Stimulated activated CD8-positive, alpha-beta memory T cell treated with anti-CD3 and anti-CD28 coated beads, Interleukin-4, amount 100 ng/mL, for 1 hour (primary cell): ENCODE data around the gene TSHZ1.
"Not testable (repeated sequence)": the region's sequence is repeated elsewhere in the genome, so short reads cannot be mapped to it uniquely, and the experiment has no call there.

Experiments used
- DNase-seq, 2 donors: peaks; one replicate each; pipeline ENCODE4 v3.0.0-alpha.2; 2020; ENCODE audit warnings: low read depth in 2 of 2, low spot score in 1 of 2

TSHZ1 gene

GRCh38 chr18:75304678-75305557 is 94.3 kb downstream of the TSHZ1 start:
- DNase-seq = no peak

- no peak for DNase-seq
Observed at GRCh38 chr18:75305984-75306383, 95.4 kb downstream of the TSHZ1 start.

GRCh38 chr18:75307530-75307929 is 96.9 kb downstream of the TSHZ1 start:
- DNase-seq = no peak

GRCh38 chr18:75309564-75309963 is 99.0 kb downstream of the TSHZ1 start:
- DNase-seq = no peak

- DNase-seq = no peak
Observed at GRCh38 chr18:75314117-75314516, 103.5 kb downstream of the TSHZ1 start.

- no peak for DNase-seq
Observed at GRCh38 chr18:75314606-75315005, 104.0 kb downstream of the TSHZ1 start.

- no peak for DNase-seq
Observed at GRCh38 chr18:75316223-75316622, 105.6 kb downstream of the TSHZ1 start.

- no peak for DNase-seq
Observed at GRCh38 chr18:75316826-75317225, 106.2 kb downstream of the TSHZ1 start.

- no peak for DNase-seq
Observed at GRCh38 chr18:75317300-75317699, 106.7 kb downstream of the TSHZ1 start.

GRCh38 chr18:75317703-75318102 is 107.1 kb downstream of the TSHZ1 start:
- no peak for DNase-seq

- no peak for DNase-seq
Observed at GRCh38 chr18:75319905-75320304, 109.3 kb downstream of the TSHZ1 start.

GRCh38 chr18:75320506-75320905 is 109.9 kb downstream of the TSHZ1 start:
- no peak for DNase-seq

- no peak for DNase-seq
Observed at GRCh38 chr18:75321431-75321830, 110.8 kb downstream of the TSHZ1 start.

- DNase-seq = no peak
Observed at GRCh38 chr18:75322206-75322605, 111.6 kb downstream of the TSHZ1 start.

GRCh38 chr18:75323821-75324585 is 113.4 kb downstream of the TSHZ1 start:
- no peak for DNase-seq

GRCh38 chr18:75324686-75325257 is 114.2 kb downstream of the TSHZ1 start:
- DNase-seq = no peak

GRCh38 chr18:75329753-75330152 is 119.2 kb downstream of the TSHZ1 start:
- DNase-seq = not testable (repeated sequence)

- DNase-seq = no peak
Observed at GRCh38 chr18:75330308-75330707, 119.7 kb downstream of the TSHZ1 start.

GRCh38 chr18:75334869-75335268 is 124.3 kb downstream of the TSHZ1 start:
- DNase-seq = no peak

- no peak for DNase-seq
Observed at GRCh38 chr18:75335511-75335910, 124.9 kb downstream of the TSHZ1 start.

GRCh38 chr18:75336767-75337166 is 126.2 kb downstream of the TSHZ1 start:
- DNase-seq = no peak

- DNase-seq = no peak
Observed at GRCh38 chr18:75337348-75337747, 126.8 kb downstream of the TSHZ1 start.
